H1 (cell line): ENCODE results near the gene ZNF680. TPM values are rescaled to one million over a fixed set of nuclear protein-coding genes. Genes with fewer than 3 reads are reported as not detected.

ENCODE experiments used
- CTCF ChIA-PET: fragments of 300-600 bp; sonication (Branson Sonifier 250); formaldehyde crosslinking; loops from one replicate; lab custom pipeline; 2021; ENCODE audit not compliant: partially characterized antibody; lab: Charles Lee
- POLR2A ChIA-PET: fragments of 300-600 bp; sonication (Branson Sonifier 250); formaldehyde crosslinking; loops from one replicate; lab custom pipeline; 2021; ENCODE audit warnings: inconsistent platforms; ENCODE audit not compliant: partially characterized antibody; lab: Charles Lee
- DNase-seq, 2 experiments: peaks; one replicate each; pipeline versions ENCODE4 v3.0.0 to v3.0.0-alpha.2; 2010 to 2022; ENCODE audit warnings: low spot score in 2 of 2, low read depth in 1 of 2, mixed read lengths in 1 of 2
- FAIRE-seq: peaks from 2 replicates; lab custom pipeline; 2011; peaks lifted over from hg19 to GRCh38; lab: Jason Lieb, UNC
- H2AFZ ChIP-seq: 2 replicates; pipeline ENCODE4 v1.8.1; 2012; ENCODE audit warnings: low read length, inconsistent platforms
- H2AK5ac ChIP-seq: 2 replicates; pipeline ENCODE4 v1.6.1; 2013; ENCODE audit warnings: low read depth, low read length
- H2BK120ac ChIP-seq: replicated peaks from 2 replicates; pipeline ENCODE3; 2013; ENCODE audit warnings: low read depth, low read length, inconsistent platforms
- H2BK12ac ChIP-seq: 2 replicates; pipeline ENCODE4 v1.6.1; 2013; ENCODE audit warnings: low read depth, low read length
- H2BK15ac ChIP-seq: 2 replicates; pipeline ENCODE4 v1.6.1; 2013; ENCODE audit warnings: low read length
- H2BK20ac ChIP-seq: 2 replicates; pipeline ENCODE4 v1.6.1; 2013; ENCODE audit warnings: low read length
- H2BK5ac ChIP-seq: 2 replicates; pipeline ENCODE4 v1.6.1; 2013; ENCODE audit warnings: low read depth, low read length
- H3K14ac ChIP-seq: 2 replicates; pipeline ENCODE4 v1.6.1; 2013; ENCODE audit warnings: inconsistent platforms; ENCODE audit not compliant: insufficient read length
- H3K18ac ChIP-seq: 2 replicates; pipeline ENCODE4 v1.6.1; 2013; ENCODE audit warnings: low read length; ENCODE audit errors: extremely low read depth
- H3K23ac ChIP-seq: 2 replicates; pipeline ENCODE4 v1.6.1; 2013; ENCODE audit warnings: inconsistent platforms; ENCODE audit not compliant: insufficient read length
- H3K23me2 ChIP-seq: 2 replicates; pipeline ENCODE4 v1.6.1; 2013; ENCODE audit warnings: low read depth, low read length
- H3K27ac ChIP-seq: 2 replicates; pipeline ENCODE4 v1.6.1; 2011; ENCODE audit warnings: low read depth, low read length, inconsistent platforms
- H3K27me3 ChIP-seq, 4 experiments: replicated peaks in 1 of 4; 1 replicate in 1 of 4; 2 replicates in 3 of 4; pipeline versions ENCODE4 v1.6.1 to v1.8.1; 2011 to 2013; ENCODE audit warnings: low read length in 3 of 4, mild to moderate bottlenecking in 3 of 4, inconsistent platforms in 2 of 4, mixed read lengths in 2 of 4, moderate library complexity in 1 of 4; ENCODE audit not compliant: control insufficient read depth in 3 of 4, insufficient read depth in 3 of 4; ENCODE audit errors: extremely low read depth in 1 of 4
- H3K36me3 ChIP-seq, 4 experiments: 2 replicates each; pipeline versions ENCODE4 v1.6.1 to v1.8.1; 2011 to 2013; ENCODE audit warnings: mild to moderate bottlenecking in 4 of 4, low read length in 3 of 4, moderate library complexity in 2 of 4, control low read depth in 1 of 4, inconsistent platforms in 1 of 4; ENCODE audit not compliant: insufficient read depth in 4 of 4, control insufficient read depth in 2 of 4
- H3K4ac ChIP-seq: replicated peaks from 2 replicates; pipeline ENCODE3; 2013; ENCODE audit warnings: low read length, low read depth, mixed read lengths, inconsistent platforms; ENCODE audit not compliant: insufficient read length
- H3K4me1 ChIP-seq, 4 experiments: replicated peaks in 1 of 4; 1 replicate in 1 of 4; 2 replicates in 3 of 4; pipeline versions ENCODE4 v1.6.1 to v1.8.1; 2011 to 2013; ENCODE audit warnings: low read length in 3 of 4, inconsistent platforms in 2 of 4, mixed read lengths in 1 of 4; ENCODE audit not compliant: insufficient read depth in 4 of 4, control insufficient read depth in 3 of 4
- H3K4me2 ChIP-seq, 2 experiments: 2 replicates each; pipeline versions ENCODE4 v1.6.1 to v1.8.1; 2011 to 2013; ENCODE audit warnings: low read depth in 2 of 2, low read length in 2 of 2, control low read depth in 1 of 2, inconsistent platforms in 1 of 2, mild to moderate bottlenecking in 1 of 2; ENCODE audit not compliant: insufficient read depth in 1 of 2
- H3K4me3 ChIP-seq, 4 experiments: fragments of 200-600, 300-600 bp in 1 of 4; sonication (generic), shearing (Covaris generic), sonication (Bioruptor Twin) in 1 of 4; 2 replicates each; pipeline versions ENCODE4 v1.5.1 to v1.8.1; 2011 to 2016; ENCODE audit warnings: low read length in 4 of 4, low read depth in 3 of 4, control low read depth in 2 of 4, inconsistent platforms in 2 of 4, mild to moderate bottlenecking in 2 of 4, mixed read lengths in 1 of 4, moderate library complexity in 1 of 4; ENCODE audit not compliant: insufficient read depth in 2 of 4; ENCODE audit errors: extremely low read depth in 1 of 4
- H3K56ac ChIP-seq: replicated peaks from 2 replicates; pipeline ENCODE3; 2013; ENCODE audit warnings: low read depth, mild to moderate bottlenecking, mixed read lengths, low read length, inconsistent platforms; ENCODE audit not compliant: insufficient read length
- H3K79me1 ChIP-seq: 2 replicates; pipeline ENCODE4 v1.6.1; 2013; ENCODE audit warnings: low read depth, low read length, control low read depth
- H3K79me2 ChIP-seq, 2 experiments: 2 replicates each; pipeline versions ENCODE4 v1.6.1 to v1.8.1; 2012 to 2013; ENCODE audit warnings: low read length in 2 of 2, mild to moderate bottlenecking in 2 of 2, inconsistent platforms in 1 of 2; ENCODE audit not compliant: insufficient read depth in 2 of 2, control insufficient read depth in 1 of 2
- H3K9ac ChIP-seq, 4 experiments: replicated peaks in 1 of 4; 1 replicate in 1 of 4; 2 replicates in 3 of 4; pipeline versions ENCODE4 v1.6.1 to v1.8.1; 2011 to 2013; ENCODE audit warnings: low read depth in 3 of 4, low read length in 3 of 4, control low read depth in 2 of 4, mild to moderate bottlenecking in 2 of 4, moderate library complexity in 2 of 4, inconsistent platforms in 1 of 4; ENCODE audit errors: extremely low read depth in 1 of 4
- H3K9me3 ChIP-seq, 2 experiments: 2 replicates each; pipeline versions ENCODE4 v1.6.1 to v1.8.1; 2012 to 2013; ENCODE audit warnings: mild to moderate bottlenecking in 2 of 2, moderate library complexity in 2 of 2, control low read depth in 1 of 2, inconsistent platforms in 1 of 2, low read depth in 1 of 2, low read length in 1 of 2, mixed read lengths in 1 of 2; ENCODE audit not compliant: insufficient read depth in 2 of 2
- H4K20me1 ChIP-seq, 2 experiments: replicated peaks in 1 of 2; 2 replicates each; pipeline versions ENCODE3 to v1.8.1; 2011 to 2013; ENCODE audit warnings: inconsistent platforms in 2 of 2, low read length in 2 of 2, mild to moderate bottlenecking in 1 of 2; ENCODE audit not compliant: insufficient read depth in 2 of 2, control insufficient read depth in 1 of 2
- H4K5ac ChIP-seq: 2 replicates; pipeline ENCODE4 v1.6.1; 2013; ENCODE audit warnings: low read length, low read depth, mixed read lengths, inconsistent platforms; ENCODE audit not compliant: insufficient read length
- H4K8ac ChIP-seq: 2 replicates; pipeline ENCODE4 v1.8.0; 2013; ENCODE audit warnings: mild to moderate bottlenecking, moderate library complexity, low read length, inconsistent platforms; ENCODE audit not compliant: insufficient read depth; ENCODE audit errors: extremely low read depth
- H4K91ac ChIP-seq: replicated peaks from 2 replicates; pipeline ENCODE3; 2013; ENCODE audit warnings: low read length, mixed read lengths, inconsistent platforms; ENCODE audit not compliant: insufficient read length
- EP300 ChIP-seq, 2 experiments: IDR thresholded peaks; 1 replicate in 1 of 2; 2 replicates in 1 of 2; pipeline ENCODE4 v1.6.1; 2011 to 2012; ENCODE audit warnings: low read depth in 2 of 2, low read length in 2 of 2, mild to moderate bottlenecking in 2 of 2, borderline replicate concordance in 1 of 2, inconsistent platforms in 1 of 2, moderate library complexity in 1 of 2
- MAFK ChIP-seq: IDR thresholded peaks from 2 replicates; pipeline ENCODE4 v1.6.1; 2012; ENCODE audit warnings: low read depth, mild to moderate bottlenecking, improper control_type of control experiment, low read length
- SIRT6 ChIP-seq: IDR thresholded peaks from one replicate; pipeline ENCODE4 v1.7.1; 2012; ENCODE audit warnings: low read length, inconsistent platforms
- SIX5 ChIP-seq: IDR thresholded peaks from 2 replicates; pipeline ENCODE4 v1.6.1; 2011; ENCODE audit warnings: mild to moderate bottlenecking, low read depth, low read length
- TEAD4 ChIP-seq: IDR thresholded peaks from 2 replicates; pipeline ENCODE4 v1.6.1; 2012; ENCODE audit warnings: low read depth, low read length, inconsistent platforms, mixed read lengths
- WGBS, 2 experiments: shearing (Covaris generic) in 1 of 2; methylation state at CpG; one replicate each; pipeline versions ENCODE4 v1.1.6 to v1.1.7; 2013 to 2015; ENCODE audit warnings: low lambda C conversion rate in 2 of 2, mixed read lengths in 2 of 2, inconsistent platforms in 1 of 2, low coverage in 1 of 2, missing lambda C conversion rate in 1 of 2; ENCODE audit not compliant: insufficient replicate concordance in 2 of 2, insufficient coverage in 1 of 2, insufficient read length in 1 of 2; ENCODE audit errors: extremely low coverage in 1 of 2, missing lambda C conversion rate in 1 of 2; 5-methylcytosine and 5-hydroxymethylcytosine counted together
- polyA plus RNA-seq, 7 experiments: library from polyadenylated mRNA; depleted of rRNA in 3 of 7; stranded (reverse) in 5 of 7; unstranded in 2 of 7; fragments of >200 nt in 5 of 7; fragments of 200-250 nt in 2 of 7; gene quantifications; 1 replicate in 5 of 7; 2 replicates in 1 of 7; 4 replicates in 1 of 7; pipeline versions ENCODE4 v1.2.1 to v1.2.3, GENCODE V29; 2011 to 2013; ENCODE audit warnings: missing spikeins in 2 of 7, mixed read lengths in 2 of 7
- total RNA-seq: library from RNA; stranded (reverse); fragmentation: NEBNext Ultra II Directional; extraction: Animal tissue kit (Norgen Biotek cat#: 25700); gene quantifications from 2 replicates; pipeline ENCODE4 v1.2.1, GENCODE V29; 2021
- TF ChIP-seq, protein P1 (sequence below): IDR thresholded peaks from 2 replicates; pipeline ENCODE4 v1.6.1; 2011; ENCODE audit warnings: low read depth, mild to moderate bottlenecking, low read length; ENCODE audit not compliant: insufficient read depth

The ZNF680 gene
- total and polyA plus RNA-seq, 2 of the 8 experiments (the other 6 are each of a cell fraction or from before 2014, with no cell fraction given), result 15.3 TPM; not detected in 1

- Histone ChIP-seq H3K18ac (no peak overlapping the region), H3K14ac (no peak overlapping the region), H3K4me3 (no peak overlapping the region), H3K79me2 (no peaks in the 10 kb centered on the region), H4K20me1 (no peaks in the 10 kb centered on the region), H3K23ac (no peak overlapping the region), H3K56ac (no peak overlapping the region), H3K27ac (no peak overlapping the region), H4K8ac (no peak overlapping the region), H3K9me3 (peaks cover 93 to 100% of the 10 kb centered on the region in 2 experiments), H2BK20ac (no peak overlapping the region), H3K27me3 (no peaks in the 10 kb centered on the region), H3K79me1 (no peaks in the 10 kb centered on the region), H3K9ac (no peak overlapping the region), H3K23me2 (no peaks in the 10 kb centered on the region), H3K4ac (no peak overlapping the region), H2BK15ac (no peak overlapping the region), H2AFZ (no peak overlapping the region), H2BK5ac (no peak overlapping the region), H4K5ac (no peak overlapping the region), H3K36me3 (no peaks in the 10 kb centered on the region; a peak in 1 of 8 replicates), H2BK12ac (no peak overlapping the region), H3K4me1 (no peaks in the 10 kb centered on the region), H4K91ac (no peak overlapping the region), H3K4me2 (no peak overlapping the region), H2BK120ac (no peak overlapping the region), H2AK5ac (no peak overlapping the region)
- no peak for FAIRE-seq
- TF ChIP-seq MAFK, result no peak
- no peak for TF ChIP-seq EP300 (IDR thresholded peaks at IDR 0.05; ENCODE audit: borderline replicate concordance in 1 of 2, low read depth in 2 of 2, low read length in 2 of 2)
- TF ChIP-seq SIRT6, result no peak
- TF ChIP-seq SIX5, result no peak
- TF ChIP-seq, protein P1, sequence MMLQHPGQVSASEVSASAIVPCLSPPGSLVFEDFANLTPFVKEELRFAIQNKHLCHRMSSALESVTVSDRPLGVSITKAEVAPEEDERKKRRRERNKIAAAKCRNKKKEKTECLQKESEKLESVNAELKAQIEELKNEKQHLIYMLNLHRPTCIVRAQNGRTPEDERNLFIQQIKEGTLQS, result no peak
- no peak for TF ChIP-seq TEAD4
- CTCF ChIA-PET, result no interaction called here
- POLR2A ChIA-PET, result no interaction called here
- no peak for DNase-seq
- 66% methylated on average over 4 of the region's 4 CpGs; no CpG with 5 or more reads in 1 of the 2 experiments for WGBS, 2 experiments
Measured at GRCh38 chr7:64612452-64612851, 49.6 kb upstream of the ZNF680 start.
